Measurements from ENCODE around the gene BMPR1A.

The BMPR1A gene

DNA sequence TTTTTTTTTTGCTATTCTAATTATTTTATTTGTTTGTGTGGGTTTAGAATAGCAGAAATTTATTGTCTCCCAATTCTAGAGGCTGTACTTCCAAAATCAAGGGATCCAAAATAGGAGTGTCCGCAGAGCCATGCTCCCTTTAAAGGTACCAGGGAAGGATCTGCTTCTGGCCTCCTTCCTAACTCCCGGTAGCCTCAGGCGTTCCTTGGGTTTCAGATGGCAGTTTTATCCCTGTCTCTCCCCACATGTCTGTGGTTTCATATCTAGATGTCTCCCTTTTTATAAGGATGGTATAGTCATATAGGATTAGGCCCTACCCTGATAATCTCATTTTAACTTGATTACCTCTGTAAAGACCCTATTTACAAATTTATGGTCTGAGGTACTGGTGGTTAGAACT lies 48.4 kb downstream of the BMPR1A start:
- FAIRE-seq: no peak

DNA sequence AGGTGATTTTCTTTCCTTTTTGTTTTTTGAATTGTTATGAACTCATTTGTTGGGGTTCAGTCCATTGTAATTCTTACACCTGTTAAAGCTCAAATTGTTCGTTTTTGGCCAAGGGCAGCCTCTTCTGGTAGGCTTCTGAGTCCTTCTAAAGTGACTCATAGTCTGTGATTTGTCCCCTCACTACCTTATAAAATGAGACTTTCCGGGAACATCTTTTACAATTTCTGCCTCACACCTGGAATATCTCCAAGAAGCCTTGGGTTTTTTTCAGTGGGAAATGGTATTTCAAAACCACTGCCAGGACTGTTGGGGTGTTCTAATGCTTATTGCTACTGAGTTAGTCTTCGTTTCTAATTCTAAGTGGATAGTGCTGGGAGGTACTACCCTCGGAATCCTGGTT lies 56.7 kb downstream of the BMPR1A start:
- no peak for FAIRE-seq

DNA sequence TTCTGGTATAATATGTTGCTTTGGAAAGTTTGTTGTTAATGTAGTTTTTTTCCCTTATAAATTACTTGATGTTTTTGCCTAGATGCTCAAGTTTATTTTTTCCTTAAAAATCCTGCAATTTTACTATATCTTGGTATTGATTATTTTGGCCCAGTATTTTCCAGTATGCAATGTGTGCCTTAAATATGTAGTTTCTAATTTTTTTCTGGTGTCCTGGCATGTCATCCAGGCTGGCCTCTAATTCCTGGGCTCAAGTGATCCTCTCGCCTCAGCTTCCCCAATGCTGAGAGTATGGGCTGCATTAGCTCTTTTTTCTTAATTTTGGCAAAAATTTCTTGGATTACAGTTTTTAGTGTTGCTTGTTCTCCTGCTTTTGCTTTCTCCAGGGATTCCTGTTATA lies 57.6 kb downstream of the BMPR1A start:
- no peak for FAIRE-seq

DNA sequence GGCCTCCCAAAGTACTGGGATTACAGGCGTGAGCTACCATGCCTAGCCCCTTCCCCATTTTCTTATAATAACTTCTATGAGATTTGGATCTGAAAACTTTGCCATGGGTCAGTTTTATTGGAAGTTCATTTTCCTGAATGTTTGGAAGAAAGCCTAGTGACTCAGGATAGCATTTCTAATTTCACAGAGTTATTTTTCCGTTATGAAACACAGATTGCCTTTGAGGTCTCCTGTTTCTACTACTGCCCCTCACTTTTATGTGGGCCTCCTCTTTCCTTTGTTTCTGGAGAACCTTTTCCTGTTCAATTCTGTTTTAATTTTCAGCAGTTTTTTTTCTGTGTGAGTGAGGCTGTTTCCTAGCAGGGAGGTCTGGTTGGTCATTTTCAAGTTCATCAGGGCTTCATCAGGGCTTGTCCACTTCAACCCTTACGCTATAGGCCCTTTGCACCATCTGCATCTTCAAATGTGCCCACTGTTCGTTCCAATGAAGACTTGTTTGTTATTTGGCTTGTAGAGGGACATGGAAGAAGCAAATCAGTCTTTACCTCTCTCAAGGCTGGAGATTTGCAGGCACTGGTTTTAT lies 58.7 kb downstream of the BMPR1A start:
- no peak for FAIRE-seq

DNA sequence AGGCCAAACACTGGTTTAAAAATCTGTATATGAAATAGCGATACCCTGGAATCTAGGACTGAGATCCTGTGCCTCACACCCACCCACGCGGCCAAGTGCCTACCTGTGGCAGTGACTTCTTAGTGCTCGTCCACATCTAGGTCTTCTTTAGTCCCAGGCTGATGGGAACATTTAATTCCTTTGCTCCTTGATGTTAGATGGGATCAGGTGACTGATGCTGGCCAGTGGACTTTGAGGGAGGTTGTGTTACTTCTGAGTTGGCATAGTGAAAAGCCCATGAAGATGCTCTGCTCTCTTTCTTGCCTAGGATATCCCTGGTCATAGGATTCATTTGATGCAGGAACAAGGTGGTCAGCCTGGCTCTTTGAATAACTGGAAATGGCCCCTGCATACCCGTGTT lies 59.2 kb downstream of the BMPR1A start:
- no peak for FAIRE-seq

DNA sequence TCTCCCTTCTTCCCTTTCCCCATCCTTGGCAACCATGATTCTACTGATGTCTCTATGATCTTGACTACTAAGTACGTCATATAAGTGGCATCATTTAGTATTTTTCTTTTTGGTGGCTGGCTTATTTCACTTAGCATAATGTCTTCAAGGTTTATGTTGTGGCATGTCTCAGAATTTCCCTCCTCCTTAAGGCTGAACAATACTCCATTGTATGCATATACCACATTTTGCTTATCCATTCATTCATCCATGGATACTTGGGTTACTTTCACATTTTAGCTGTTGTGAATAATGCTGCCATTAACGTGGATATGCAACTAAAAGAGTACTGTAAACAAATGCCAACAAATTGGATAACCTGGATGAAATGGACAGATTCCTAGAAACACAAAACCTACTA lies 60.8 kb downstream of the BMPR1A start:
- no peak for FAIRE-seq

DNA sequence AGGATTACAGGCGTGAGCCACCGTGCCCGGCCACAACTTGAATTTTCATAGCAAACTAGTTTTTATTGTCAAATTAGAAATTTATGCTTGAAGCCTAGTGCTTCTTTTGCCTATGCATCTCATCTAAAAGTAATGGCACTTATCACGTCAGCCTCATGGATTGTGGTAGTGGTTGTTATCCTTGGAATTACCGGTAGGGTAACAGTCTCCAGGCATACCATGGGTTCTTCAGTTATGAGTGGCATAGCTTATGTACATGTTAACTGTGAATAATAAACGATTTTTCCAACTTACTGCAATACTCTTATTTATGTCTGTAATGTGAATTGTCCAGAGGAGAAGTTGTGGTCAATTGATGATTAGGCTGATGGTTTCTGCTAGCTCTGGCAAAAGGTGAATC lies 63.1 kb downstream of the BMPR1A start:
- FAIRE-seq: no peak

DNA sequence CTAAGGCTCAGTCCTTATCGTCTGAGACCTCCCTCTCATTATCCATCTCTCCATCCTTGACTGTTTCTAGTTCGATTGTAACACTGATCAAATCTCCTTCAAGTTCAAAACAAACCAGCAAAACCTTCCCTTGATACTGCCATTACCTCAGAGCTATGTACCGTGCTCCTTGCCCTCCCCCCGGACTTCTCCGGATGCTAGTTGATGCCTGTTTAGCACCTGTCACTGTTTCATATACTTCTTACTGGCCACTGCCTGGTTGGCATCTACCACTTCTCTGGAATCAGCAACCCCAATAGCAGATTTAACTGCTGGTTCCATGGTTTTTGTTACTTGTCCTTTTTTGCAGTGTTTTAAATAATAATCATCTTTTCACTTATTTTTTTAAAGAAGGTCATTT lies 64.1 kb downstream of the BMPR1A start:
- FAIRE-seq: no peak

DNA sequence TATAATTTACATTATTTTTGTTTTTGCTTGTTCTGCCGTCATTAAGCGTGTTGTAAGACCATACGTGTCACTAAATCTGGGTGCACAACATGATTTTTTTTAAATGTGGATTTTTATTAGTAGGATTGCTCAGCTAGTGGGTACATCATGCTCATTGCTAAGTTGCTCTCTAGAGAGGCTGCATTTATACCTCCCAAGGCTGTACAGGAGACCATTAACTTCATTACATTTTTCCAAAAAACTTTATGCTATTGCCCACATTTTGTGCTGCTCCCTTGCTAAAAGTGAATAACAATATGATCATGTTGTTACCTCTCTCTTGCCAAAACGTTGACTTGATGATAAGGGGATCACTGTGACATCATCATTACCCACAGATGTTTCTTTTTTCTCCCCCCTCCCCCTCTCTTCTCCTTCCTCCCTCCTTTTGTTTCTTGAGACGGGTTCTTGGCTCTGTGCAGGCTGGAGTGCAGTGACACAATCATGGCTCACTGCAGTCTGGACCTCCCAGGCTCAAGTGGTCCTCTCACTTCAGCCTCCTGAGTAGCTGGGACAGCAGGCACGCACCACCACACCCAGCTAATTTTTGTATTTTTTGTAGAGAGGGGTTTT lies 65.1 kb downstream of the BMPR1A start:
- FAIRE-seq: no peak

DNA sequence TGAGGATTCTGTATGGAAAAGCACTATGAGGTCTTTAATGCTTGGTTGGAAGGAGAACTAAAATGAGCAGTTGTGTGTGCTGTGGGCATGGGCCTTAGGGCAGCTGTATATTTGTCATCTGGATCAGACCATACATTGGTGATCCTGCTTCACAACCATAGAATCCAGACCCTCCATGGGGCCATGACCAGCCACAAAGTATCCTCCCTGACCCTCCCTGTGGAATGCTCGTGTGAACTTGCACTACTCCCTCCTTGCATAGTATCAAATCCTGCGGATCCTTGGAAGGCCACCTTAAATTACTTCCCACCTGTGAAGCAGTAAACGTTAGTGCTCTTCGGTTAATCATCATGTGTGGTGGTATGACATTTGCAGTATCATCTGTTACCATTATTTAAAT lies 67.1 kb downstream of the BMPR1A start:
- no peak for FAIRE-seq

DNA sequence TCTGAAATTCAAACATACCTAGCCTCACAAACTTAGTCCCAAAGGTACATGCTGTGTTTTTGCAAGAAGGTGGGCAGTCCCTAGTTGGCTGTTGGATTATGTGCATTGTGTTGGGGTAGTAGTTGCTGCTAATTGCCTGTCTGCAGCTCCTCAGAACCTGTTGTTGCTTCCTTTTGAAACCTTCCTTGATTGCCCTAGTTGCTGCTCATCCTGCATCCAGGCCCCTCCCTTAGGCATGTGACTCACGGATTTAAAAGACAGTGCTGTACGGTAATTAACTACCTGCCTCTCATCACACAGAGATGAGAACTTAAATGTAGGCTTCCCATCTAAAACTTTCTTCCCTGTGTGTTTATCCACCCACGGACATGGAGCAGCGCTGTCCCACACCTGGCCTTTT lies 67.7 kb downstream of the BMPR1A start:
- FAIRE-seq: no peak

DNA sequence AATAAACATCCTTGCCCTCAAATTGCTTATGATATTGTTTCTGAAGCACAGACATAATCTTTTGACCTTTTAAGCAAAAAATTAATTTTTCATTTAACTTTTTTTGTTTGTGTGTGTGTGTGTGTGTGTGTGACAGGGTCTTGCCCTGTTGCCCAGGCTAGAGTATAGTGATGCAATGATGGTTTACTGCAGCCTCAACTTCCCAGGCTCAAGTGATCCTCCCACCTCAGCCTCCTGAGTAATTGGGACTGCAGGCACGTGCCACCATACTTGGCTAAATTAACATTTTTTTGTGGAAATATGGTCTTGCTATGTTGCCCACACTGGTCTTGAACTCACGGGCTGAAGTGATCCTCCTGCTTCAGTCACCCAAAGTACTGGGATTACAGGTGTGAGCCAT lies 68.9 kb downstream of the BMPR1A start:
- no peak for FAIRE-seq

DNA sequence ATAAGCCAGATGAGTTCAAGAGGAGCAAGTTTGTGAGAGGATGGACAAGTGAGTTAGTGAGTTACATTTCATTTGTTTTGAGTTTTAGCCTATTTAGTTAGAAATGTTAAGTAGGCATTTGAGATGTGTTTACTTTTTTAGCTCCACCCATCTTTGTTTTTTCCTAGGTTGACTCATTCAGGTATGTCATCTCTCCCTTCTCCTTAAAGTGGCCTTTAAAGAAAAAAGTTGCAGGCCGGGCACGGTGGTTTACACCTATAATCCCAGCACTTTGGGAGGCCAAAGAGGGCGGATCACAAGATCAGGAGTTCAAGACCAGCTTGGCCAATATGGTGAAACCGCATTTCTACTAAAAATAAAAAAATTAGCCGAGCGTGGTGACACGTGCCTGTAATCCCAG lies 71.2 kb downstream of the BMPR1A start:
- no peak for FAIRE-seq

DNA sequence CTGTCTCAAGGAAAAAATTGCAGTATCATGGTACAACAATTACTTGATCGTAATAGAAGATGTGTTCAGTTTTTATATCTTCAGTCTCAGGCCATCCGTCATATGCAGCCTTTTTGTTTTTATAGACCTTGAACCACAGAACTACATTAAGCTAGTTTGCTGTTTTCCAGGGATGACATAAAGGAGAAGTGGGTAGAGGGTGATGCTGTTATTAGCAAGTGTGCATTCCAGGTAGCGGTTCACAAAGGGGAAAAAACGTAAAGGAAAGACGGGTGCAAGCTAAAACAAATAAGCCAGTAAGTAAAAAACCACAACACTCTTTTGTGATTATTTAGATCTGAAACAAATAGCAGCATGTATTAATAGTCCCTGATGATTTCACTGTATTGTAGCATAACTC lies 71.7 kb downstream of the BMPR1A start:
- FAIRE-seq: no peak

DNA sequence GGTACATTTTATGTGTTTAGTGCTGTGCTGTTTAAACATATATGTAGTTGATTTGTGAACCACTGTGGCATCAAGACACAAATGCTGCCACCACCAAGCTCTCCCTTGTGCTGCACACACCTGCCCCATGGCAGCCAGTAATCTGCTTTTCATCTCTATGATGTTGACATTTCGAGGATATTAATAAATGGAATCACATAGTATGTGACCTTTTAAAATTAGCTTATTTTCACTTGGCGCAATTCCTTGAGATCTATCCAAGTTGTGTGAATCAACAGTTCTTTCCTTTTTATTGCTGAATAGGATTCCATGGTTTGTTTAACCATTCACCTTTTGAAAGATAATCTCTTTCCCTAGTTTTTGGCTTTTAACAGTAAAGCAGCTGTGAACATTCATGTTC lies 73.1 kb downstream of the BMPR1A start:
- FAIRE-seq: no peak

DNA sequence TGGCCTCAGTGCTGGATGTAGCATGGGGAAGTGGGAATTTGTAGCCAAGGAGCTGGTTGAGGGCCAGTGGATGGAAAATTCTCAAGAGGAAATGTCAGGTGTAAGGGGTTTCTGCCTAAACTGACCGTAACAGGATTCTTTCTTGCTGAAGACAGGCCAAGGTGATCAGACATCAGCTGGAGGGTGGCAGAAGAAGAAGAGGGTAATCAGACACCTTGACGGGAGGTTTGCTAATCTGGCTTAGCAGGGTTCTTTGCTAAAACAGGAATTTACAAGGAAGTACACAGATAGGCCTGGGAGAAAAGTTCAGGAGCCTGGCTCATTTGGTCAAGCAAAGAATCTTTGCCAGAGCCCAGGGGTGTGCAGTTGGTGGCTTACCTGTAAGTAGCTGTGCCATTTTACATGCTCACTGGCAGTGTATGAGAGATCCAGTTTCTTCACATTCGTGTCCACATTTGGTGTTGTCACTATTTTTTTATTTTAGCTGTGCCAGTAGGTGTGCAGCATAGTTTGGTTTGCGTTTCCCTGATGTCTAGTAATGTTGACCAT lies 73.7 kb downstream of the BMPR1A start:
- FAIRE-seq: no peak

DNA sequence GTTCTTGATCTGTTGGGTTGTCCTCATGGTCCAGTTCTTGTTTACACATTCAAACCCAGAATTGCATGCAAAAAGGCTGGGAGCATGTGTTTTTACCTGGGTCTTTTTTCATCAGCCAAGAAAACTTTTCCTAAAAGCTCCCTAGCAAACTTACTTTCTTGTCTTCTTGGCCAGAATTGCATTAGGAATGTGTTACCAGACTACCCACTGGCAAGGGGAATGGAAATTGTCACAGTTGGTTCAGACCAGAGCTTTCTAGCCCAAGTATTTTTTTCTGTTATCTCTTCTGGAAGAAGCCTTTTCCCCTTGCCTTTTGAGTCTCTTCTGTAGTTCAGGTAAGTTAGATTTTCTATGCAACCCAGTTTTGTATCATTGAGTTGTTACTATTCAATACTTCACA lies 77.5 kb downstream of the BMPR1A start:
- no peak for FAIRE-seq

DNA sequence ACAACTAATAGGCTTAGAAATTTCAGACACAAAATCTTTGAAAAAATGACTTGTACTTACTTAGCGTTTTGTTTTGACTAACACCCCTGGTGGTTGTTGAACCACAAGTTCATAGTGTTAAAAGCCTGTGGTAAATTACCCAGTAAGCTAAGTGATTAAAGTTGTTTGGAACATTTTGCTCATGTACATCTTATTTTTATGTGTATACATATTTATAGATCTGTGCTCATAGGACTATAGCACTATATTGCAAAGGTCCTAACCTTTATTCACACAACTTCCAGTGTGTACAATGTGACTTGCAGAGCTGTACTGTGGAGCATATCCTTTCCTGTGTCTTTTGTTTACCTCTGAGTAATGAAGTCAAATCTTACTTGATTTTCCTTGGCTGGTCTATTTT lies 79.6 kb downstream of the BMPR1A start:
- FAIRE-seq: no peak

DNA sequence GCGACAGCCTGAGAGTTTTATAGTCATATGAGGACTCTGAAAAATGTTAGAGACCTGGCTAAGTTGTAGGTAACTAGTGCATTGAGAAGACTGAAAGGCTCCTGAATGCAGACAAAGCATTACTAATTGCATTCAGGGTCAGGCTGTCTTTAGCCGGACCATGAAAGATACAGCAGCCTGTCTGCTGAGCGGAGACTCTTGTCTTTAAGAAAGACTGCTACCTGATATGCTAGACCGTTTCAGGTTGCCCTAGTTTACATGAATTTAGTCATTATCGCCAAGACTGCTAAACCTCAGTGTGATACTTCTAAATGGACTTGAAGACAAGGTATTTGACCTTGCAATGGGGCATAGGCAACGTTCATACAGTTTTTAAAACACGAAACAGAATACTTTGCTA lies 81.2 kb downstream of the BMPR1A start:
- FAIRE-seq: no peak

DNA sequence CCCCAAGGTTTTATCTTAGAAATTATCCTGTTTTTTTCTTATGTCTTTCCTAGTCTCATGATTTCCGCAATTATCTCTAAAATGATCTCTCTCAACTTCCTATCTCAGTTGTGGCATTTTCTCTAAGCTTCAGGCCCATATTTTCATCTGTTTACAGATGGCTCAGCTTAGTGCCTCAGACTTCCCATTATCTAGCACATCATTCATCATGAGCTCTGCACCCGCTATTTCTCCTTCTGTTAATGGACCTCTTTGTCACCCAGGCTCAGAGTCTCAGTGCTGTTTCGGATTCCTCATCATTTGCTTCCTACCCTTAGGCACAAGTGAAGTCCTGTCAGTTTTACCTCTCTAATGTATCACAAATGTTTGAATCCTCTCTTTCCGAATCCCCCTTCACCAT lies 84.1 kb downstream of the BMPR1A start:
- no peak for FAIRE-seq

DNA sequence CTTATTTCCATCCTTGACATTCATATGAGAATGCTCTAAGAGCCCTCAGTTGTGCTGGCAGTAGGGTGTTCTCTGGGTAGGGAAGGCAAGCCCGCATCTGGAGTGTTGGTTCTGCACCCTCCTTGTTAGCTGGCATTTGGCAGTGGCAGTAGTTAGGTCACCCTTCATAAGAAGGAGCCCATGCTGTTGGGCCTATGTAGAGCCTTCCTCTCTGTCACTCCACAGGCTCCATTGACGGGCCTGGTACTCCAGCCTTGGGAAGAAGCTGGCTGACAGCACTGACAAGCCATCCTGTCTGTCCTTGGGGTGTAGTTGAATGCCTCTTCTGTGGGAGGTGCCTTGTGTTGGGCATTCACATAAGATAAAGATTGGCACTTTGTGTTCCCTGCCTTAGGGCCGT lies 89.7 kb downstream of the BMPR1A start:
- no peak for FAIRE-seq

DNA sequence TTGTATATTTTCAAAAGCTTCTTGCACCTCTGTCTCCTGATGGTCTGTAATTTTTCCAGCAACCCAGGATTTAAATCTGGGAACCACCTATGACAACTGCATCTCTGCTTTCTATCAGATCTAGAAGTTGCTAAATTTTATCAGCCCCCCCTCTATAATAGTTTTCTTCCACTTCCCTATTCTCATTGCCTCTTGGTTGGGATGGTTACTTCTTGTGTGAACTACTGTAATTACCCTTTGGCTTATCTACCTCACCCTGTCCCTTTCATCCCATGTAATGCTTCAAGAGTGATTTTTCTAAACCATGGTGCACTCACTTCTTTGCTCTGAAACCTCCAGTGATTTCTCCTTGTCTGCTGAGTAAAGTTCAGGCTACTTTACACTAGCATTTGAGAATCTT lies 92.3 kb downstream of the BMPR1A start:
- FAIRE-seq: no peak

DNA sequence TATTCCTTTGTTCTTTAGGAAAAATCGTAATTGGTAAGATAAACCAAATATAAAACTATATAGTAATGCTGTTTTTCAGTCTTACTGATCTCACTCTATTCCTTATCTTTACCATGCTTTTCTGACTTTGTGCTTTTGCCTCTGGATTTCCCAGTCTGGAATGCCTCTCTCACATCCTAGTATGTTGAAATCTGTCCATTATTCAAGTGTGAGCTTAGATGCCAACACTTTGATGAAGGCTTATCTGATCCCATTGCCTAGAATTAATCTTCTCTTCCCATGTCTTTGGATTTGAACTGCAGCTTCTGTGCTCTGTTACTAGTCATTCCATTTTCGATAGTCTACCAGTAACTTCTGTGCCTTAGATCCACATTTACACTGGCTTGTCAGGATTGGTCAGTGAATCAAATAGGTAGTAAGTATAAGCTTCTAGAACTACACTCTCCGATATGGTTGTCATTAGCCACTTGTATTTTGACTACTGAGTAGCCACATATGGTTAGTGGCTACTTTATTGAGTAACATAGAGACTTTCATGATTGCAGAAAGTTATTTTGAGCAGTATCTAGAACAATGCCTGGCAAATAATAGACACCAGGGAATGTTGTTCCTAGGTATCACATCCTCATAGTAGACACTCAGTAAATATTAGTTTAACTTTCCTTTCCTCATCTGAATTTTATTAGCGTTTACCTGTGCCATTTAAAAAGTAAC lies 92.9 kb downstream of the BMPR1A start:
- FAIRE-seq: no peak

DNA sequence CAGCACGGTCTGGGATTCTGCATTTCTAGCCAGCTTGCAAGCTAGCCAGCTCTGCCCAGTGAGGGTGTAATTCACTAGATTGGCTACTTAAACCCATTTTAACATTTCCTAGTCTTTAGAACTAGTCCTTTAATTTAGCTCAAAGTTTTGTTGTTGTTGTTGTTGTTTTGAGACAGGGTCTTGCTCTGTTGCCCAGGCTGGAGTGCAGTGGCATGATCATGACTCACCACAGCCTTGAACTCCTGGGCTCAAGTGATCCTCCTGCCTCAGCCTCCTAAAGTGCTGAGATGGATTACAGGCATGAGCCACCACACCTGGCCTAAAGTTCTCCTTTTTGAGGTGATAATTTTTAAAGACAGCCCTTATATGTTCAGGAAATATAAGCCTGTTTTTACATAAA lies 94.1 kb downstream of the BMPR1A start:
- no peak for FAIRE-seq
